Upper lobe of left lung (tissue), 4 donors: ENCODE measurements around the gene EVA1A.

Source experiments
- EP300 ChIP-seq, 4 donors: sonication (generic); formaldehyde crosslinking; IDR thresholded peaks; one replicate each; pipeline ENCODE4 v1.5.1; 2017; ENCODE audit warnings: antibody characterized with exemption in 4 of 4, control low read depth in 2 of 4
- POLR2A ChIP-seq, 4 donors: fragments of 450-650 bp; IDR thresholded peaks; one replicate each; pipeline ENCODE4 v1.5.1; 2016 to 2017; ENCODE audit warnings: antibody characterized with exemption in 4 of 4, mild to moderate bottlenecking in 2 of 4
- POLR2AphosphoS5 ChIP-seq, 2 donors: sonication (generic); formaldehyde crosslinking; IDR thresholded peaks; one replicate each; pipeline ENCODE4 v1.5.1; 2017; ENCODE audit warnings: antibody characterized with exemption in 2 of 2
- TF ChIP-seq, protein P1 (sequence below), 6 experiments: fragments of 450-650 bp in 4 of 6; fragments of 200-600 bp in 2 of 6; sonication (generic) in 2 of 6; IDR thresholded peaks; one replicate each; pipeline ENCODE4 v1.5.1; 2016 to 2019; ENCODE audit warnings: antibody characterized with exemption in 6 of 6

DNA sequence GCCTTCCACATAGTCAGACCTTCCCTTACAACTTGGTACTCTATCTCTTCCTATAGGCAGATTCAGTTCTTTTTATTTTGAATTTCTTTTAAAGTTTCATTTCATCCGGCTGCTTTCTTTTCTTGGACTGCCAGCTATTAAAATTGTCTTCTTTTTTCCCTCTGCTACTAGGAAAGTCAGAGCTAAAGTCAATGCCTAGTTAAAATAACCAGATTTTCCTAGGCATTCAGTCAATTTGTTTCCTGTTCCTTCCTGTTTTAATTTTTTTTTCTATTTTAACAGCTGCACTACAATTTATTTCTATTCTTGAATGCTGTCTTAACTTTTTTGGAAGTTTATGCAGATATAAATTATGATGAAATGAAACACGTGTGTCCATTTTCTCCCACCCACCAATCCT, 84.8 kb downstream of the EVA1A start:
- TF ChIP-seq, protein P1, sequence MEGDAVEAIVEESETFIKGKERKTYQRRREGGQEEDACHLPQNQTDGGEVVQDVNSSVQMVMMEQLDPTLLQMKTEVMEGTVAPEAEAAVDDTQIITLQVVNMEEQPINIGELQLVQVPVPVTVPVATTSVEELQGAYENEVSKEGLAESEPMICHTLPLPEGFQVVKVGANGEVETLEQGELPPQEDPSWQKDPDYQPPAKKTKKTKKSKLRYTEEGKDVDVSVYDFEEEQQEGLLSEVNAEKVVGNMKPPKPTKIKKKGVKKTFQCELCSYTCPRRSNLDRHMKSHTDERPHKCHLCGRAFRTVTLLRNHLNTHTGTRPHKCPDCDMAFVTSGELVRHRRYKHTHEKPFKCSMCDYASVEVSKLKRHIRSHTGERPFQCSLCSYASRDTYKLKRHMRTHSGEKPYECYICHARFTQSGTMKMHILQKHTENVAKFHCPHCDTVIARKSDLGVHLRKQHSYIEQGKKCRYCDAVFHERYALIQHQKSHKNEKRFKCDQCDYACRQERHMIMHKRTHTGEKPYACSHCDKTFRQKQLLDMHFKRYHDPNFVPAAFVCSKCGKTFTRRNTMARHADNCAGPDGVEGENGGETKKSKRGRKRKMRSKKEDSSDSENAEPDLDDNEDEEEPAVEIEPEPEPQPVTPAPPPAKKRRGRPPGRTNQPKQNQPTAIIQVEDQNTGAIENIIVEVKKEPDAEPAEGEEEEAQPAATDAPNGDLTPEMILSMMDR (IDR thresholded peaks at IDR 0.05), result no peak
- TF ChIP-seq POLR2AphosphoS5 (IDR thresholded peaks at IDR 0.05) (no peak), POLR2A (IDR thresholded peaks at IDR 0.05) (no peak), EP300 (IDR thresholded peaks at IDR 0.05) (no peak)
